IPS-18c (cell line): ENCODE data around the gene SS18L1.

Source experiments
- H3K4me3 ChIP-seq: 2 replicates; pipeline ENCODE4 v1.7.0; 2013; ENCODE audit warnings: low read depth, mild to moderate bottlenecking, low read length, moderate library complexity; ENCODE audit not compliant: insufficient read depth
- H3K9me3 ChIP-seq: one replicate; pipeline ENCODE4 v1.6.1; 2013; ENCODE audit warnings: mild to moderate bottlenecking, low read length, moderate library complexity; ENCODE audit not compliant: control insufficient read depth, insufficient read depth

The SS18L1 gene

DNA sequence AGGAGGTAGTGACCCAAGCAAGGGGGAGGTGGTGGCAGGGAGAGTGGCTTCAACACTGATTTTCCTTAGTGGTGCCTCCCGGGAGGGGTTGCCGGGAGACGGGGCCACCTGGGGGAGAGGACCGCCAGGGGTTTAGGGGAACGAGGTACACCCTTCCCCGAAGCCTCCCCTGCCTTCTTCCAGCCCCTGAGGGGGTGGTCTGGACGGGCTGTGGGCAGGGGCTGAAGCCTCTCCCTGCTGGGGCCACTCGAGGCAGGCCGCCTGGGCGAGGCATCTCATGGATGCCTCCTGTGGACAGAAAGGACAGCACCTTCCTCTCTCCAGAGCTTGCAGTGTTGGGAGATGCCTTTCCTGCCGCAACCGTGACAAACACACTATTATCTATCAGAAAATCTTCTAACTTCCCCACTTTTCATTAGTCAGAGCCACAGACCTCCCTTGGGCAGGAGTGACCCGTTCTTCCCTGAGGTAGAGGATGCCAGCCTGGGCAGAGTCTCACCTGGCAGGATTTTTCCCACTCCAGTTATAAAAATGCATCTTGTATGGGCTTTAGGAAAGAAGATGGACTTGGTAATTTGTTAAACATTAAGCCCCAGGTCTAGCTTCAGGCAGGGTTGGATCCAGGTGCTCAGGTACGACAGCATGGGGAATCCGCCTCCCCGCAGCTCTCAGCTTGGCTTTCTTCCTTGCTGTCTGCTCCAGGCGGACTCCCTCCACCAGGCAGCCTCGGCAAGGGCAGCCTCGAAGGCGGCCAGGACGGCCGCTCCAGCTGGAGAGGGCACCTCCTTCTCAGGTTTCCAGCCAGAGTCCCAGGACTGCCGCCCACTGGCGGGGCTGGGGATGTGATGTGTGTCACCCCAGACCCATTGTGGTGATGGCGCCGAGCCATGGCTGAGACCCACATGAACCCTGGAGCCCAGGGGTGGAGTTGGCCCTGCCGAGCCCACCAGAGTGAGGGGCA lies 65.5 kb downstream of the SS18L1 start:
- Histone ChIP-seq H3K9me3 (no peaks in the 10 kb centered on the region), H3K4me3 (no peak overlapping the region)

DNA sequence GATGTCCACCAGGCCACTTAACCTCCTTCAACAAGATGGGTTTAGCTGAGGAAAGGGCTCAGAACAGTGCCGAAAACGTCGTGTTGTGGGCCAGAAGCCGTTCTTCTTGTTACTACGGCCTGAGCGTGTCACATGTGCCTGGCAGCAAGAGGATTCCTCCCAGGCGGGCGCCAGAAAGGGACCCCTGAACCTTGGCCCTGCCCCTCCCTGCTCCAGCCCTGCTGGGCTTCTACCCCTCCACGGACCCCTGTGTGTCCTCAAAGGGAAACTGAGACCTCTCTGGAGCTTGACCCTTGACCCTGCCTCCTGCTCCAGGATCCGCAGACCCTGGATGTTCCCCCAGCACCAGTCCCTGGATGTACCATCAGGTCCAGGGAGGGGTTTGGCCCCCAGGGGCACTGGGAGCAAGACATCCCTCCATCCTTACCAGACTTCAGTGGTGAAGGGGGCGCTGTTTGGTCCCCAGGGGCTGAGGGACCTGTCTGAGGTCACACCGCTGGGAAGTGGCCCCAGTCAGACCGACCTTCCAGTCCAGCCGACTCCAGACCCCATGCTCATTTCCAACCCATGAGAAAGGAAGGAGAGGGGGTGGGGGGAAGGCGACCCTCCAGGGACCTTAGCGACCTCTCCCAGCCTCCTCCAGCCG lies 66.4 kb downstream of the SS18L1 start:
- H3K4me3 ChIP-seq, result no peak overlapping the region
- no peaks in the 10 kb centered on the region for H3K9me3 ChIP-seq

GRCh38 chr20:62210496-62210855 lies 66.9 kb downstream of the SS18L1 start:
- H3K4me3 ChIP-seq, result no peak overlapping the region

DNA sequence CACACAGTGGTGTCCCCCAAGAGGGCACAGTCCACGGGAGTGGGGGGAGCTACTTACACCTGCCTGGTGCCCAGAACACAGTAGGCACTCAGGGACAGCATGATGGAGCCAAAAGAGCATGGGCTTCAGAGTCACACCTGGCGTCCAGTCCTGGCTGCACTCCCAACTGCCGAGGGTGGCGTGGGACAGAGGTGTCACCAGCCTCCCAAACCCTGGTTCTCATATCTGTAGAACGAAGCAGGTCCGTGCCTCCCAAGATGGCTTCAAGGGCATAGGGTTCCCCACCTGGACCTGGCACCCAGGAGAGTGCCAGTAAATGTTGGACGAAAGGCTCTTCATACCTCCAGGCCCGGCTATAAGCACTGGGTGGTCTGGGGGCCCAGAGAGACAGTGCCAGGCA lies 67.6 kb downstream of the SS18L1 start:
- Histone ChIP-seq H3K4me3 (no peak overlapping the region), H3K9me3 (no peaks in the 10 kb centered on the region)

More at GRCh38 chr20:62210496-62210855, 66.9 kb downstream of the SS18L1 start:
- H3K9me3 ChIP-seq, result no peaks in the 10 kb centered on the region

- Histone ChIP-seq H3K9me3 (no peaks in the 10 kb centered on the region), H3K4me3 (no peak overlapping the region)
Measured at GRCh38 chr20:62211769-62212288, 68.3 kb downstream of the SS18L1 start.

DNA sequence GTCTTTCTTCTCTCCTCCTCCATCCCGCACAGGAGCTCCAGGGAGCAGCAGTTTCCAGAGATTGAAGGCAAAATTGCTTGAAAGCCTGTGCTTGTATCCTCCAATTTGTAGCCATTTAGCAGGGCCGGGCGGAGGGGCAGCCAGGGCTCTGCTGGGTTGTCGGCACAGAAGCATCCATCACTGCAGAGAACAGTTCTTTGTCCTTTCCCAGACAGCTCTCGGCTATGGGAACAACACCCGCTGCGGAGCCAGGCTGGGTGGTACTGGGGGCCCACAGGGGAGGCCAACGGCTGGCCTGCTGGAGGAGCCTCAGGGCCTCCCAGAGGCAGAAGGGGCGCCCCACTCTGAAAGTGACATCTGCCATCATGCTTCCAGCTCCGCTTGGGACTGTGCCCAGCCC lies 68.7 kb downstream of the SS18L1 start:
- Histone ChIP-seq H3K4me3 (no peak overlapping the region), H3K9me3 (no peaks in the 10 kb centered on the region)

DNA sequence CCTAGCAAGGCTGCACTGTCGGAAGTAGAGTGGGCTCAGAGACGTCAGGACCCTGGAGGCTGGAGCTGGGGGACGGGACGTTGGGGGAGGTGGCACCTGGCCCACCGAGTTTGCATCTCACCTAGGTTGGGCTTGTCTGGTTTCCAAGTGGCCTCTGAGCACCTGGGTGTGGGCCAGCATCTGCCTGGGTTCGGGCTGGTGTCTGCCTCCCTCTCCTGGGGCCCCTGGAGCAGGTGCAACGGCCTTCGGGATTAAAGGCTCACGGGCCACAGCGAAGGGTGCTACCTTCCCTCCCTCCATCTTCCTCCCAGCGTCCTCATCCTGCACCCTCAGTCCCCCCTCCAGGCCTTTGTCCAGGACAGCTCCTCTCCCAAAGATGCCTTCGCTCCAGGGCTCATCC lies 70.5 kb downstream of the SS18L1 start:
- no peak overlapping the region for H3K4me3 ChIP-seq

DNA sequence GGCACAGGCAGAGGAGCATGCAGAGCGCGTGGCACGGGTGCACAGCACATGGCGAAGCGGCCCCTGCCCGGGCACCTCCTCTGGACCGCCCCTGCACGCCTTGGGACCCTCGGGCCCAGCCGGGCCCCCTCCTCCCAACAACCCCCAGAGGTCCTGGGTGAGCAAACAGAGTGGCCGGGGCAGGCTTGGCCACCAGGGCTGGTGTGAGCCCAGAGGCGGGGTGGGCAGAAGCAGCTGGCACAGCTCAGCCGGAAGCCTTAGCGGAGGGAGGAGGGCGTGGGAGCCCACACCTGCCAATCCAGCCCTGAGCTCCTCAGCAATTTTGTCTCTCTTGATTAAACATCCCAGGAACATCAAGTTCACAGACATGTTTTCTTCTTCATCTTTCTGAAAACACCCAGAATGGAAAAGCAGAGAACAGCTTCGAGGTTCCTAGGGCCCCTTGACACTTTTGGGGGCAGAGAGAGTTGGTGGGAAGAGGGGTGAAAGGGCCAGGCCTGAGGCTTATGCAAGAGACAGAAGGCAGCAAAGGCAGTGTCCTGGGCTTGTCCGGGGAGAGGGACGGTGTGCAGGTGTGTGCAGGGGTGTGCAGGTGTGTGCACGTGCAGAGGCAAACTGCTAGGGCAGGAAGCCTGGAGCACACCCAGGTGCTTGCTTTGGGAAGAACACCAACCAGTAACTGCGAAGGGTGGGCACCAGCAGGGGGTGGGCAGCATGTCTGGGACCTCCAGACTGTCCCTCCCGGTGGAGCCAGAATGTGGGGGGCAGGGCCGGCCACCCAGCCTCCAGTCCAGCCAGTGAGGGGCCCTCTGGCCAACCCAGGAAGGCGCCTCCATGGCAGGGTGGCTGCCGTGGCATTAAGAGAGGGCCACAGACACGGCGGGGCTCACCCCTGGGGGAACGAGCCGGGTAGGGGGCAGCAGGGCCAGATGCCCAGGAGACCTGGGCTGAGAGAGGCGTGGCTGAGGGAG lies 71.7 kb downstream of the SS18L1 start:
- no peaks in the 10 kb centered on the region for H3K9me3 ChIP-seq
- H3K4me3 ChIP-seq, result no peak overlapping the region

More for the DNA sequence above, 70.5 kb downstream of the SS18L1 start:
- H3K9me3 ChIP-seq, result no peaks in the 10 kb centered on the region

- H3K9me3 ChIP-seq, result no peaks in the 10 kb centered on the region
- no peak overlapping the region for H3K4me3 ChIP-seq
Measured at GRCh38 chr20:62215991-62216635, 72.5 kb downstream of the SS18L1 start.

DNA sequence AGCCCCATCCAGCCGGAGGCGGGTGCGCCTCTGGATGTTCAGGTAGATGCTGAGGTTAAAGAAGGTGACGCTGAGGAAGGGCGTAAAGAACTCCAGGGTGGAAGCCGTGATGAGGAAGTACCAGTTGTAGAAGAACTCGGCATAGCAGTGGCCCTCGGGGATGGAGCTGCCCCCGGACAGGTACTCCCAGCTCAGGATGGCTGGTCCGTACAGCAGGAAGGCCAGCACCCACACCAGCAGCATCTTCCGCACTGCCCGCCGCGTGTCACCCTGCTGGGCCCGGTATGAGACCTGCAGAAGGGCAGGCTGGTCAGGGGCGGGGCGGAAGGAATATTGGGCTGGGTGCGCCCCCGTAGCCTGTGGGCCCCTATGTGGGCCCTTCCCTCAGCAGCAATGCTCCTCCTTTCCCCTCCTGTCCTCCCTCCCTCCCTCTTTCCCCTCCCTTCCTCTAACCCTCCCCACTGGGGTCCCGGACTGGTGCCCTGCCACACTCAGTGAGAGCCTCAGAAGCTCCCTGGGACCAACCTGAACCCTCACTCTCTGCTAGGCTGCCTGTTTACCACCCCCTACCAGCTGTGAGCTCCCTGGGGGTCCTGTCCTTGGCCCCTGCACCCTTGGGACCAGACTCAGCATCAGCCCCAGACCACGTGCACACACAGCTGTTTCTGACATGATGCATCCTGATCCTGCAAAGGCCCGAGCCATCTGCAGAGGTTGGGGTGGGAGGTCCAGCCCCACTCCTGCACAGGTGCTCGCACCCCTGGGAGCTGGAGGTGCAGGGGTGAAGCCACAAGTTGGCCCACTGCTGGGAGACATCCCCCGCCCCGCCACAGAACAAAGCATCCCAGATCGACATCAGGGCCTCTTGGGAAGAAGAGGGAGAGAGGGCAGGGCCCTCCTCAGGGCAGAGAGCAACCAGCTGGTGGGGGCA lies 73.3 kb downstream of the SS18L1 start:
- H3K4me3 ChIP-seq, result no peak overlapping the region
- H3K9me3 ChIP-seq, result no peaks in the 10 kb centered on the region

DNA sequence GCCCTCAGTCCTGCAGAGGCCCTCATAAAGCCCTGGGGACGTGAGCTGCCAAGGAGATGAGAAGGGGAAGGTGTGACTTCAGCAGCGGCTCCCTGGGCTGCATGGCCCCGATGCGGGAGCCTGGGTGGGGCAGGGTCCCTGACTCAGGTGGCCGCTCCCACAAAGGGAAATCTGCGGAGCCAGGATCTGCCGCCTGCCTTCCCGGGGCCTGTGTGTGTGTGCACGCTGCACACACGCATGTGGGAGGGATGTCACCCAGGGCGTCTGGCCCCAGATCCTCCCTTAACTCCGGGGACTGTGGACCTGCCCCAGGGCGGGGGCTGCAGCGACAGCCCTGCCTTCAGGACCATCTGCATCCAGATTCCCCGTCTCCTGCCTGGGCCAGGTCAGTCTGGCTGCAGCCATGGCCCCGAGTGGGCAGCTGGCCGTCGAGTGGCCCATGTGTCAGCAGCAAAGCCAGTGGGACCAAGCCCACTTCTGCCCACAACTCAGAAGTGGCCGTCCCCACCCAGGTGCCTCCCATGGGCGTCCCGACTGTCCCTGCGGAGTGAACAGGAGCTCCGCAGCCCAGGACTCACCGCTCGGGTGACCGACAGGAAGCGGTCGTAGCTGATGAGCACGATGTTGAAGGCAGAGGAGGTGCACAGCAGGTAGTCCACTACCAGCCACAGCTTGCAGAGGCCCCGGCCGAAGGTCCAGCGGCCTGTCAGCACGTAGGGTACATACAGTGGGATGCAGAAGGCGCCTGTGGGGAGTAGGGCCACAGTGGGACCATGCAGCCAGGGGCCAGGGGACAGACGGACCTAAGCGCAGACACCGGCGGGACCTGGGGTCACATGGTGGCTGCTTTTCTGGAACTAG lies 74.6 kb downstream of the SS18L1 start:
- Histone ChIP-seq H3K4me3 (no peak overlapping the region), H3K9me3 (no peaks in the 10 kb centered on the region)

DNA sequence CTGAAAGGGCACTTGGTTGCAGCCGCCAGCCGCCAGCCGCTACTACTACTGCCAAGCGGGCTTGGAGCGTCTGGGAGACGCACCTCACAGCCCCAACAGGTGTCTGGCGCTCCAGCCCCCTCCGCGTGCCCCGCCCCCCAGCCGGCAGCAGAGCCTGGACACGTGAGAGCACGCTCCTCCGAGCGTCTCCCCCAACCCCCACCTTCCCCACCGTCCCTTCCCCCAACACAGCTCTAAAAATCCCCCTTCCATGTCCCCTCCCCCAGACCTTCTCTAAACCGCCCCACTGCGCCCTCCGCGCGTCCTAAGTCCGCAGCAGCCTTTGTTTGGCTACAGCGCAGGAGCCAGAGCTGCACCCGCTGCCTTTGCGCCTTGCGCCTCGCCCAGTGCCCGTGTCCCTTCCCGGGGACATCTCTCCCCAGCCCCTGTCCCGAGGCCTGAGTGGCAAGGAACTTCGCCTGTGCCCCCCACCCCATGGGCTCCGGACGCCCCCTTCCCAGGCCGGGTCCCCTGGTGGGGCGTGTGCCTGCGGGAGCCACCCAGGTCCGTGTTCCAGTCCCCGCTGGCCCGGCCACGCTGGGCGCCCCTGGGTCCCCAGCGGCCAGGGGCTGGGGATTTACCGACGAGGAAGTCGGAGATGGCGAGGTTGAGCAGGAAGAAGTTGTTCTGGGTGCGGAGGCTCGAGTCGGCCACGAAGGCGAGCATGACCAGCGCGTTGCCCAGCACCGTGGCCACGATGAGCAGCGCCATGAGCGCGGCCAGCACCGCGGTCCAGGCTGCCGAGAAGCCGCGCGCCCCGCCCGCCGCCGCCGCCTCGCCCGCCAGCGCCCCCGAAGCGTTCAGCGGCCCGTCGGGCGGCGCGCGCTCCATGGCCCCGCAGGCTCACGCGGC lies 75.8 kb downstream of the SS18L1 start:
- no peaks in the 10 kb centered on the region for H3K9me3 ChIP-seq
- H3K4me3 ChIP-seq, result peak overlapping the region; percentile 56

GRCh38 chr20:62219992-62220665 lies 76.6 kb downstream of the SS18L1 start, which contains the start of gene HRH3:
Gene HRH3 (minus strand): TSS chr20:62220278. CDS start chr20:62219970, 308 bp downstream.
- Histone ChIP-seq H3K9me3 (no peaks in the 10 kb centered on the region), H3K4me3 (peak within 1 kb of the TSS; percentile 56)
